HepG2 (cell line): Measurements from ENCODE around the gene HDAC8. TPM values are rescaled to one million over a fixed set of nuclear protein-coding genes. Genes with fewer than 3 reads are reported as not detected.

Source experiments
- ASH2L ChIP-seq: fragments of 300-600, 200-600 bp; sonication (generic); IDR thresholded peaks from 2 replicates; pipeline ENCODE4 v1.7.0; 2017; ENCODE audit warnings: low read depth, mild to moderate bottlenecking, moderate library complexity, mixed read lengths, low read length; ENCODE audit not compliant: insufficient read length
- CEBPZ ChIP-seq: IDR thresholded peaks from 2 replicates; pipeline ENCODE4 v1.6.1; 2012; ENCODE audit warnings: low read length, improper control_type of control experiment
- CHD2 ChIP-seq: IDR thresholded peaks from 2 replicates; pipeline ENCODE4 v1.6.1; 2011; ENCODE audit warnings: low read depth, low read length, improper control_type of control experiment
- CTCF ChIP-seq: sonication (generic); formaldehyde crosslinking; IDR thresholded peaks from 2 replicates; pipeline ENCODE4 v1.5.0; 2020; ENCODE audit warnings: mild to moderate bottlenecking, missing genetic modification reagents, moderate library complexity
- GATAD2A ChIP-seq: IDR thresholded peaks from 2 replicates; pipeline ENCODE4 v1.6.1; 2016
- HNRNPH1 ChIP-seq: fragments of 200-400 bp; formaldehyde crosslinking; optimal IDR thresholded peaks from 2 replicates; pipeline ENCODE3; 2017; ENCODE audit warnings: mild to moderate bottlenecking, low read depth, low read length
- KDM5A ChIP-seq: fragments of 200-600 bp; sonication (generic); IDR thresholded peaks from 2 replicates; pipeline ENCODE4 v1.7.0; 2018; ENCODE audit warnings: antibody characterized with exemption, mild to moderate bottlenecking, low read length, borderline replicate concordance
- KMT2A ChIP-seq: sonication (generic); formaldehyde crosslinking; IDR thresholded peaks from 2 replicates; pipeline ENCODE4 v1.4.0; 2020; ENCODE audit warnings: missing genetic modification reagents
- KMT2B ChIP-seq: IDR thresholded peaks from 2 replicates; pipeline ENCODE4 v1.6.1; 2016; ENCODE audit warnings: missing genetic modification reagents, missing compliant biosample characterization
- MAFK ChIP-seq, 2 experiments: IDR thresholded peaks in 1 of 2; conservative IDR thresholded peaks in 1 of 2; 2 replicates each; pipeline ENCODE4 v1.6.1; 2011; ENCODE audit warnings: improper control_type of control experiment in 2 of 2, low read length in 2 of 2
- ZFX ChIP-seq: sonication (generic); formaldehyde crosslinking; IDR thresholded peaks from 2 replicates; pipeline ENCODE4 v1.4.0; 2020; ENCODE audit warnings: mild to moderate bottlenecking, low read depth, missing genetic modification reagents, moderate library complexity
- ZNF207 ChIP-seq: fragments of 450-650 bp; IDR thresholded peaks from 2 replicates; pipeline ENCODE4 v1.6.1; 2016; ENCODE audit warnings: antibody characterized with exemption, borderline replicate concordance
- ZNF333 ChIP-seq: sonication (generic); formaldehyde crosslinking; IDR thresholded peaks from 2 replicates; pipeline ENCODE4 v1.4.0; 2020; ENCODE audit warnings: mild to moderate bottlenecking, missing genetic modification reagents, borderline replicate concordance
- polyA plus RNA-seq, 8 experiments: library from polyadenylated mRNA; depleted of rRNA in 3 of 8; stranded (reverse) in 7 of 8; unstranded in 1 of 8; fragments of >200 nt; fragmentation: Illumina TruSeq in 4 of 8; extraction: Trizol in 4 of 8; gene quantifications; 2 replicates each; pipeline versions ENCODE4 v1.2.1 to v1.2.3, GENCODE V29; 2011 to 2016; ENCODE audit warnings: low read depth in 4 of 8, missing spikeins in 1 of 8, mixed read lengths in 1 of 8; ENCODE audit not compliant: insufficient read depth in 1 of 8
- total RNA-seq, 5 experiments: library from RNA; depleted of rRNA; stranded (reverse); fragments of >200 nt; fragmentation: Illumina TruSeq; extraction: Trizol; gene quantifications; 2 replicates each; pipeline ENCODE4 v1.2.3, GENCODE V29; 2016; ENCODE audit warnings: low read depth in 1 of 5
- TF ChIP-seq, protein P1 (sequence below): sonication (generic); formaldehyde crosslinking; IDR thresholded peaks from 2 replicates; pipeline ENCODE4 v1.9.0; 2021; ENCODE audit warnings: missing genetic modification reagents, borderline replicate concordance
- TF ChIP-seq, protein P2 (sequence below): sonication (generic); formaldehyde crosslinking; conservative IDR thresholded peaks from 2 replicates; pipeline ENCODE4 v1.8.0; 2022; ENCODE audit warnings: missing genetic modification reagents
- TF ChIP-seq, protein P3 (sequence below): IDR thresholded peaks from 2 replicates; pipeline ENCODE4 v1.6.1; 2016

The HDAC8 gene
- total and polyA plus RNA-seq, 2 of the 13 experiments (the other 11 are each of a cell fraction or from before 2014, with no cell fraction given): 13.7 to 28.6 TPM

GRCh38 chrX:72572248-72573157 is at the start of gene HDAC8 (continued):
- no peak for TF ChIP-seq CTCF (CRISPR knock-in tag)
- TF ChIP-seq KDM5A: peak; percentile 94
- TF ChIP-seq ZNF207: no peak
- TF ChIP-seq MAFK (conservative IDR thresholded peaks at IDR 0.05 in 1 of 2, IDR thresholded peaks at IDR 0.05 in 1 of 2; ENCODE audit: low read length in 2 of 2): no peak
- TF ChIP-seq ZFX (CRISPR knock-in tag): peak; percentile 69
- no peak for TF ChIP-seq CHD2
- TF ChIP-seq ZNF333 (CRISPR knock-in tag): no peak
- TF ChIP-seq HNRNPH1: no peak
- peak; percentile 69 for TF ChIP-seq KMT2B
- no peak for TF ChIP-seq CEBPZ
- TF ChIP-seq KMT2A (CRISPR knock-in tag): peak; percentile 29; the same call in 1 of the 2 replicates
- TF ChIP-seq, protein P1, sequence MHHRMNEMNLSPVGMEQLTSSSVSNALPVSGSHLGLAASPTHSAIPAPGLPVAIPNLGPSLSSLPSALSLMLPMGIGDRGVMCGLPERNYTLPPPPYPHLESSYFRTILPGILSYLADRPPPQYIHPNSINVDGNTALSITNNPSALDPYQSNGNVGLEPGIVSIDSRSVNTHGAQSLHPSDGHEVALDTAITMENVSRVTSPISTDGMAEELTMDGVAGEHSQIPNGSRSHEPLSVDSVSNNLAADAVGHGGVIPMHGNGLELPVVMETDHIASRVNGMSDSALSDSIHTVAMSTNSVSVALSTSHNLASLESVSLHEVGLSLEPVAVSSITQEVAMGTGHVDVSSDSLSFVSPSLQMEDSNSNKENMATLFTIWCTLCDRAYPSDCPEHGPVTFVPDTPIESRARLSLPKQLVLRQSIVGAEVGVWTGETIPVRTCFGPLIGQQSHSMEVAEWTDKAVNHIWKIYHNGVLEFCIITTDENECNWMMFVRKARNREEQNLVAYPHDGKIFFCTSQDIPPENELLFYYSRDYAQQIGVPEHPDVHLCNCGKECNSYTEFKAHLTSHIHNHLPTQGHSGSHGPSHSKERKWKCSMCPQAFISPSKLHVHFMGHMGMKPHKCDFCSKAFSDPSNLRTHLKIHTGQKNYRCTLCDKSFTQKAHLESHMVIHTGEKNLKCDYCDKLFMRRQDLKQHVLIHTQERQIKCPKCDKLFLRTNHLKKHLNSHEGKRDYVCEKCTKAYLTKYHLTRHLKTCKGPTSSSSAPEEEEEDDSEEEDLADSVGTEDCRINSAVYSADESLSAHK (CRISPR knock-in tag): no peak
- TF ChIP-seq, protein P2, sequence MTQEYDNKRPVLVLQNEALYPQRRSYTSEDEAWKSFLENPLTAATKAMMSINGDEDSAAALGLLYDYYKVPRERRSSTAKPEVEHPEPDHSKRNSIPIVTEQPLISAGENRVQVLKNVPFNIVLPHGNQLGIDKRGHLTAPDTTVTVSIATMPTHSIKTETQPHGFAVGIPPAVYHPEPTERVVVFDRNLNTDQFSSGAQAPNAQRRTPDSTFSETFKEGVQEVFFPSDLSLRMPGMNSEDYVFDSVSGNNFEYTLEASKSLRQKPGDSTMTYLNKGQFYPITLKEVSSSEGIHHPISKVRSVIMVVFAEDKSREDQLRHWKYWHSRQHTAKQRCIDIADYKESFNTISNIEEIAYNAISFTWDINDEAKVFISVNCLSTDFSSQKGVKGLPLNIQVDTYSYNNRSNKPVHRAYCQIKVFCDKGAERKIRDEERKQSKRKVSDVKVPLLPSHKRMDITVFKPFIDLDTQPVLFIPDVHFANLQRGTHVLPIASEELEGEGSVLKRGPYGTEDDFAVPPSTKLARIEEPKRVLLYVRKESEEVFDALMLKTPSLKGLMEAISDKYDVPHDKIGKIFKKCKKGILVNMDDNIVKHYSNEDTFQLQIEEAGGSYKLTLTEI (CRISPR knock-in tag): no peak
- TF ChIP-seq ASH2L: peak; percentile 98
- TF ChIP-seq, protein P3, sequence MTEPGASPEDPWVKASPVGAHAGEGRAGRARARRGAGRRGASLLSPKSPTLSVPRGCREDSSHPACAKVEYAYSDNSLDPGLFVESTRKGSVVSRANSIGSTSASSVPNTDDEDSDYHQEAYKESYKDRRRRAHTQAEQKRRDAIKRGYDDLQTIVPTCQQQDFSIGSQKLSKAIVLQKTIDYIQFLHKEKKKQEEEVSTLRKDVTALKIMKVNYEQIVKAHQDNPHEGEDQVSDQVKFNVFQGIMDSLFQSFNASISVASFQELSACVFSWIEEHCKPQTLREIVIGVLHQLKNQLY (CRISPR knock-in tag): no peak
- 0 out of 2 replicates have a peak, but pooled peaks have one; percentile 17 for TF ChIP-seq GATAD2A (CRISPR knock-in tag)
